ENCODE data around the gene PCSK2. TPM values are rescaled to one million over a fixed set of nuclear protein-coding genes. Genes with fewer than 3 reads are reported as not detected.

The PCSK2 gene
- total RNA-seq, 1 experiment from 2014 or later = not detected

DNA sequence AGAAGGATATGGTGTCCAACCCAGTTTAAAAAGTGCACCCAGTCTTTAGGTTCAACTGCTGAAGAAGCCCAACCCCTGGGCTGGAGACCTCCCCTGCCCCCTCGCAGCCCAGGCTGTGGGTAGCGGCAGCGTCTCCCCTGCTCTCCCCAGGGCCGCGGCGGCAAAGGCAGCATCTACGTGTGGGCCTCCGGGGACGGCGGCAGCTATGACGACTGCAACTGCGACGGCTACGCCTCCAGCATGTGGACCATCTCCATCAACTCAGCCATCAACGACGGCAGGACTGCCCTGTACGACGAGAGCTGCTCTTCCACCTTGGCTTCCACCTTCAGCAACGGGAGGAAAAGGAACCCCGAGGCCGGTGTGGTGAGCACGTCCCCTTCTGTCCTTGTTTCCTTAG is 226.8 kb downstream of the PCSK2 start:
- intact Hi-C loops (cut with micrococcal nuclease; ENCODE audit: unreplicated experiment) = no loop called here
- Mint-ChIP-seq H3K36me3 (ENCODE audit: insufficient read depth, unreplicated experiment) (no peaks in the 10 kb centered on the region), H3K27ac (ENCODE audit: unreplicated experiment) (no peak overlapping the region), H3K4me1 (ENCODE audit: low read depth, unreplicated experiment) (no peaks in the 10 kb centered on the region), H3K4me3 (ENCODE audit: unreplicated experiment) (no peak overlapping the region), H3K27me3 (ENCODE audit: insufficient read depth, unreplicated experiment) (no peaks in the 10 kb centered on the region), H3K9me3 (ENCODE audit: unreplicated experiment) (no peaks in the 10 kb centered on the region)
- Histone ChIP-seq H3K36me3 (ENCODE audit: control insufficient read depth, insufficient read depth, low read length) (no peaks in the 10 kb centered on the region), H3K4me1 (no peaks in the 10 kb centered on the region), H3K4me3 (ENCODE audit: low read depth, low read length) (no peak overlapping the region), H3K9me3 (no peaks in the 10 kb centered on the region), H3K27me3 (replicated peaks; ENCODE audit: control insufficient read depth, insufficient read depth, low read length) (no peaks in the 10 kb centered on the region)
- no peak for DNase-seq
- no TSS peak for BruUV-seq (replicated peaks)
- TF ChIP-seq, protein P1, sequence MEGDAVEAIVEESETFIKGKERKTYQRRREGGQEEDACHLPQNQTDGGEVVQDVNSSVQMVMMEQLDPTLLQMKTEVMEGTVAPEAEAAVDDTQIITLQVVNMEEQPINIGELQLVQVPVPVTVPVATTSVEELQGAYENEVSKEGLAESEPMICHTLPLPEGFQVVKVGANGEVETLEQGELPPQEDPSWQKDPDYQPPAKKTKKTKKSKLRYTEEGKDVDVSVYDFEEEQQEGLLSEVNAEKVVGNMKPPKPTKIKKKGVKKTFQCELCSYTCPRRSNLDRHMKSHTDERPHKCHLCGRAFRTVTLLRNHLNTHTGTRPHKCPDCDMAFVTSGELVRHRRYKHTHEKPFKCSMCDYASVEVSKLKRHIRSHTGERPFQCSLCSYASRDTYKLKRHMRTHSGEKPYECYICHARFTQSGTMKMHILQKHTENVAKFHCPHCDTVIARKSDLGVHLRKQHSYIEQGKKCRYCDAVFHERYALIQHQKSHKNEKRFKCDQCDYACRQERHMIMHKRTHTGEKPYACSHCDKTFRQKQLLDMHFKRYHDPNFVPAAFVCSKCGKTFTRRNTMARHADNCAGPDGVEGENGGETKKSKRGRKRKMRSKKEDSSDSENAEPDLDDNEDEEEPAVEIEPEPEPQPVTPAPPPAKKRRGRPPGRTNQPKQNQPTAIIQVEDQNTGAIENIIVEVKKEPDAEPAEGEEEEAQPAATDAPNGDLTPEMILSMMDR (IDR thresholded peaks at IDR 0.05; ENCODE audit: insufficient read depth in 1 of 2, low read depth in 1 of 2, low read length in 1 of 2, severe bottlenecking in 1 of 2, unreplicated experiment in 1 of 2) = no peak
- ChIA-PET POLR2A (no interaction called here), CTCF (no interaction called here)

DNA sequence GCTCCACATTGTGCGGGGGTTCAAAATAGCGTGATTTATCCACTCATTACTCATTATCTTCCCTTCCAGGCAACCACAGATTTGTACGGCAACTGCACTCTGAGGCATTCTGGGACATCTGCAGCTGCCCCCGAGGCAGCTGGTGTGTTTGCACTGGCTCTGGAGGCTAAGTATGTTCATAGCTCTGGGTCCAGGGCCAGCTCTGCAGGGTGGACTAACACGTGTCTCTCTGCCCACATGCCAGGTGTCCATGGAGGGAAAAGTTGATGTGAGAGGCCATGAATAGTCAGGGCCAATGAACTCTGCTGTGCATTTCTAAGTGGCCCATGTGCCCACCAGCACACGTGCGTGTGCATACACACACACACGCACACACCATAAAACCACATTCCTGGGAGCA is 229.4 kb downstream of the PCSK2 start:
- ChIA-PET POLR2A (no interaction called here), CTCF (no interaction called here)
- Mint-ChIP-seq H3K4me3 (ENCODE audit: unreplicated experiment) (no peak overlapping the region), H3K4me1 (ENCODE audit: low read depth, unreplicated experiment) (no peaks in the 10 kb centered on the region), H3K27ac (ENCODE audit: unreplicated experiment) (no peak overlapping the region), H3K27me3 (ENCODE audit: insufficient read depth, unreplicated experiment) (no peaks in the 10 kb centered on the region), H3K9me3 (ENCODE audit: unreplicated experiment) (peaks cover 9% of the 10 kb centered on the region), H3K36me3 (ENCODE audit: insufficient read depth, unreplicated experiment) (no peaks in the 10 kb centered on the region)
- no peaks in the 10 kb centered on the region for H3K27me3 ChIP-seq (replicated peaks; ENCODE audit: control insufficient read depth, insufficient read depth, low read length)
- DNase-seq = no peak
- no peaks in the 10 kb centered on the region for H3K36me3 ChIP-seq (ENCODE audit: control insufficient read depth, insufficient read depth, low read length)
- intact Hi-C loops (cut with micrococcal nuclease; ENCODE audit: unreplicated experiment) = no loop called here
- no TSS peak for BruUV-seq (replicated peaks)
- no peaks in the 10 kb centered on the region; the same call in 1 of the 2 replicates for H3K4me1 ChIP-seq
- TF ChIP-seq, protein P1 (IDR thresholded peaks at IDR 0.05; ENCODE audit: insufficient read depth in 1 of 2, low read depth in 1 of 2, low read length in 1 of 2, severe bottlenecking in 1 of 2, unreplicated experiment in 1 of 2) = no peak
- H3K9me3 ChIP-seq = no peaks in the 10 kb centered on the region; the same call in 1 of the 2 replicates
- H3K4me3 ChIP-seq (ENCODE audit: low read depth, low read length) = no peak overlapping the region

DNA sequence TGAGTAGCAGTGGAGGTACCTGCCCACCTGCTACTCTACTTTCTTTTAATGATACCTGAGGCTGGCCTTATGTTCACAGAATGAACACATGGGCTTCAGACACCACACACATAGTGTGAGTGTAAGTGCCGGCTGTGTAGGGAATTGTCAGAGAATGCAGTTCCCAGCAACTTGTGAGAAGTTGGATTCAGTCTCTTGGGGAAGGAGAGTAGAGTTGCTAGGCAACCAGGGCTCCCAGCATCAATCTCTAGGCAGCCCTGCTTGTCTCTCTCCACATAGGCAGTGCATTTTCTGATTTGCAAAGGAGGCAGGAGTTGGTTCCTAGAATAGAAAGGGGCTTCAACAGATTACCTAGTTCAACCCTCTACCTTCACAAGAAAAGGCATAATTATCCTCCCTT is 230.2 kb downstream of the PCSK2 start:
- POLR2A ChIA-PET = no interaction called here
- intact Hi-C loops (cut with micrococcal nuclease; ENCODE audit: unreplicated experiment) = no loop called here
- Mint-ChIP-seq H3K36me3 (ENCODE audit: insufficient read depth, unreplicated experiment) (no peaks in the 10 kb centered on the region), H3K4me3 (ENCODE audit: unreplicated experiment) (no peak overlapping the region), H3K27me3 (ENCODE audit: insufficient read depth, unreplicated experiment) (no peaks in the 10 kb centered on the region), H3K4me1 (ENCODE audit: low read depth, unreplicated experiment) (no peaks in the 10 kb centered on the region), H3K9me3 (ENCODE audit: unreplicated experiment) (peaks cover 9% of the 10 kb centered on the region), H3K27ac (ENCODE audit: unreplicated experiment) (no peak overlapping the region)
- CTCF ChIA-PET = no interaction called here
- H3K27me3 ChIP-seq (replicated peaks; ENCODE audit: control insufficient read depth, insufficient read depth, low read length) = no peaks in the 10 kb centered on the region
- H3K4me3 ChIP-seq (ENCODE audit: low read depth, low read length) = no peak overlapping the region
- H3K9me3 ChIP-seq = no peaks in the 10 kb centered on the region; the same call in 1 of the 2 replicates
- TF ChIP-seq, protein P1 (IDR thresholded peaks at IDR 0.05; ENCODE audit: insufficient read depth in 1 of 2, low read depth in 1 of 2, low read length in 1 of 2, severe bottlenecking in 1 of 2, unreplicated experiment in 1 of 2) = no peak
- H3K36me3 ChIP-seq (ENCODE audit: control insufficient read depth, insufficient read depth, low read length) = no peaks in the 10 kb centered on the region
- no peak for DNase-seq
- no peaks in the 10 kb centered on the region; the same call in 1 of the 2 replicates for H3K4me1 ChIP-seq
- no TSS peak for BruUV-seq (replicated peaks)
